GF-D8 (cell line): Measurements from ENCODE around the gene MYO18B.

Source experiments
- DNase-seq: peaks from one replicate; lab custom pipeline; 2025; lab: John Stamatoyannopoulos, UW

Gene MYO18B

DNA sequence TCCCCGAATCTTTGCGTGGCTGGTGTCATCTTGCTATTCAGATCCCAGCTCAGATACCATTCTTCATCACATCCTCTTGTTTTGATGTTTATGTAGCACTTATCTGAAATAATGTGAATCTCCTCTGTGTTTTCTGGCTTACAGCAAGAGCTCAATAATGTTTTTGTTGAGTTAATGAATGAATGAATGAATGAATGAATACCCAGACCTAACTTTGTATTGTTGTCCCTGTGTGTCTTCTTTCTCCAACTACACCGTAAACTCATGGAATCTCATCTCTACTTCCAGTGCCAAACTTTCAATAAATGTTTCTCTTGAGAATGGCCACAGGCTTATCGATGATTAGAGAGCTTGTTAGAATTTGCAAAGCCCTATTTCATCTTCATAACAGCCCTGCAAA is 110.2 kb downstream of the MYO18B start:
- no peak for DNase-seq

DNA sequence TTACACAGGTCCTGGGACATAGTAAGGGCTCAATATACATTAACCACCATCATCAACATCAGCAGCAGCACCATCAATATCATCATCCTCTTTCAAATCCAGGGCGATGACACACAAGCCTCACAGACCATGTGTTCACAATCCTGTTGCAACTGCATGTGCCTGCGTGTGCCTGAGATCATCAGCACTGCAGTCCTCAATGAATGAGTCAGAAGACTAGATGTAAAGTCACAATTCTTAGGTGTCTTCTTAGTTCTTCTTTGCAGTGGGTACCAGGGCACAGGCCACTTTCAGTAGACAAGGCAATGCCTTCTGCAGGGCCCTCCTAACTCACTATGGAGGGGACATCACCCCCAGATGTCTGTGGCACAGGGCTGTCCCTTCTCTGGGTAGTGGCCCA is 111.1 kb downstream of the MYO18B start:
- DNase-seq: no peak

GRCh38 chr22:25853501-25854284 is 111.7 kb downstream of the MYO18B start:
- no peak for DNase-seq

DNA sequence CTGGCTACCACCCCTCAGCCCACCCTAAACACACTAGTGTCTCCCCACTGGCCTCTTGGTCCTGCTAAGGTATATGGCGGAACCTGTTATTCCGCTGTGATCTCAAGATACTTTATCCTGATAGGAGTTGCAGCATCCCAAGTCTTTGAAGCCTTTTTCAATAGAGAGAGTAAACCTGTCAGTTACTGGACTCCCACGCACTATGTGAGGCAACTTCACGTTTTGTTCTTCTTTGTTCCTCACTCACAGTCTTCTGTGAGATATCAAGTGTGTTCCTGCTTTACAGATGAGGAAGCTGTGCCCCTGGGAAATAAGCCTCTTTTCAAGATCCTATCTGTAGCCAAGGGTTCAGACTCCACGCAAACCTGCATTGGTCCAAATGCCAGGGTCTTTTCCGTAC is 127.8 kb downstream of the MYO18B start:
- DNase-seq: no peak

GRCh38 chr22:25874327-25874726 is 132.3 kb downstream of the MYO18B start:
- no peak for DNase-seq

- no peak for DNase-seq
These were observed 133.5 kb downstream of the MYO18B start for GRCh38 chr22:25875461-25875860.

- no peak for DNase-seq
These were observed 134.9 kb downstream of the MYO18B start for GRCh38 chr22:25876871-25877270.

DNA sequence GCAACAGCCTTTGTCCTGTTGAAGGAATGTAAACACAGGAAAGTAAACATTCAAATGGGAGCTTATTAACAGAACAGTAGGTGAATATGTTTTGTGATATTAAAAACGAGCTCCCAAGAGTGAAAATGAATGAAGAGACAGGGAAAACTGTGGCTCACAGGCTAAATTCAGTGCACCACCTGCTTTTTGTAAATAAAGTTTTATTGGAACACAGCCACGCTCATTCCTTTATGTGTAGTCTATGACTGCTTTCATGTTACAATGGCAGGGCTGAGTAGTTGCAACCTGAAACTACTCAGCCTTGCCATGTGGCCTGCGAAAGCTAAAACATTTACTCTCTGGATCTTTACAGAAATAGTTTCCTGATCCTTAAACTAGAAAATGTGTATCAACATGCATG is 136.9 kb downstream of the MYO18B start:
- DNase-seq: no peak

DNA sequence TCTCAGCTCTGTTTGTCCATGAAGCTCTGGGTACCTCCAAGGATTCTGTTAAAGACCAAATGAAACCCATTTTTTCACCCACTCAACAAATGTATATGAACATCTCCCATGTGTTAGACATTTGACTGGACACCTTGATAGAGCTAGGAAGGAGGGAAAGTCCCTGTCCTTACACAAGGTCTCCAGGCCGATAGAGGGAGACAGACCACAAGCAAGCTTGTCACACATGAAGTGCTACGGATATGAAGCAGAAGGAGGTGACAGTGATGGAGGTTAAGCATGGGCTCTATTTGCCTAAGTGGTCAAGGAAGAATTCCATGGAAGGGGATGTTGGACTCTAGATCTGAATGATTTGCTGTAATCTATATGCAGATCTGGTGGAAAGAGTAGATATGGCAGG is 138.5 kb downstream of the MYO18B start:
- DNase-seq: no peak

DNA sequence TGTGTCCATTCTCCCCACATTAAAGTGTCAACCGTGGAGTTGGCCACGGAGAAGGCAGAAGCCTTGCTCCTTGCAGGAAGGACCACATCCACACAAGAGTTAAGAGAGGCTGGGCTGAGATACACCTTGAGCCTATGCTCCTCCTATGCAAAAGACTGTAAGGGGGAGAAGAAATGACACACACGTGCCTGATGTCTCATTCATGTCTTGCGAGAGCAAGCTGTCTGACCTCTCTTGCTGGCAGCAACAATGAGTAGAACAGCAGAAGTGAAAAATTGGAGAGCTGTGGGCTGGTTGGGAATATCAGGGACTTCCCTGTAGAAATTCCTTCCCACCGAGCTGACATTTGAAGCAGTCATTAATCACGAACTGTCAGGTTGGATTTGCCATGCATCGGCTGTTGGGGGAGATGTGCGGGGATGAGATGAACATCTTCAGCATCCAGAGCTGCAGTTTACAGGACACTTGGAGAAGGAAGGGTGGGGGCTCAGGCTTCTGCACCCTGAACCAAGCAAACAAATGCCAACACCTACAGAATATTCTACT is 139.3 kb downstream of the MYO18B start:
- DNase-seq: no peak

- no peak for DNase-seq
These were observed 140.4 kb downstream of the MYO18B start for GRCh38 chr22:25882360-25882759.

GRCh38 chr22:25883482-25884033 is 141.6 kb downstream of the MYO18B start:
- DNase-seq: no peak

- no peak for DNase-seq
These were observed 142.1 kb downstream of the MYO18B start for GRCh38 chr22:25884121-25884520.

- DNase-seq: no peak
These were observed 146.5 kb downstream of the MYO18B start for GRCh38 chr22:25888399-25889054.

DNA sequence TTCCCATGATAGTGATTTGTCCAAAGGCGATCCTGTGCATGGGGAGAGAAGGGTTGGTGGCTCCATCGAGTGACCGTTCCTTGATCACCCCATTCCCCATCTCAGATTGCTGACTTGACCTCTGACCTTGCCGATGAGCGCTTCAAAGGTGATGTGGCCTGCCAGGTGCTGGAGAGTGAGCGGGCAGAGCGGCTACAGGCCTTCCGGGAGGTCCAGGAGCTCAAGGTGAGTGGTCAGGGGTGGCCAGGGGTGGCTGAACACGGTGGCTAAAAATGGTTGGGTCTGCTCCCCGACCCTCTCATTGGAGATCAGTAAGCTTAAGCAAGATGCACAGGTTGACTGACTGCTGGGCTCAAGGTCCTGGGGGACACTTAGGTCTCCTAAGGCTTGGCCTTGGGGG is 148.7 kb downstream of the MYO18B start:
- DNase-seq: no peak

GRCh38 chr22:25892678-25893077 is 150.7 kb downstream of the MYO18B start:
- no peak for DNase-seq

DNA sequence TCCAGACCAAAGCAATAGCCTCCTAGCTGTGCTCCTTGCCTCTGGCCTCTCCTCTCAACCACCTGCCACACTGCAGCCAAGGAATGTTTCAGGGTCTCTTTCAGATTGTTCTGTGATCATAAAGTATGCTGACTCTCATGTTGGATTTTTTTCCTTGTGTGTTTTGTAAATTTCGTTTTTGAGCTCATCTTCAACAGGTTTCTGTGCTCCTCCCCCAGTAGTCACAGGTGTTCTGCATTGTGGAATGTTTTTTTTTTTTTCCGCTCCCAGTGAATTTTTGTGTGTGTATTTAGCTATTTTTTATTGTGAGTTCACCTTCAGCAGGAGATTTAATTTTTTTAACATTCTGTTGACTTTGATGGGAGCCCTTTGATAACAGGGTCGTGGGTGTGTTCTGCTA is 153.7 kb downstream of the MYO18B start:
- DNase-seq: no peak

DNA sequence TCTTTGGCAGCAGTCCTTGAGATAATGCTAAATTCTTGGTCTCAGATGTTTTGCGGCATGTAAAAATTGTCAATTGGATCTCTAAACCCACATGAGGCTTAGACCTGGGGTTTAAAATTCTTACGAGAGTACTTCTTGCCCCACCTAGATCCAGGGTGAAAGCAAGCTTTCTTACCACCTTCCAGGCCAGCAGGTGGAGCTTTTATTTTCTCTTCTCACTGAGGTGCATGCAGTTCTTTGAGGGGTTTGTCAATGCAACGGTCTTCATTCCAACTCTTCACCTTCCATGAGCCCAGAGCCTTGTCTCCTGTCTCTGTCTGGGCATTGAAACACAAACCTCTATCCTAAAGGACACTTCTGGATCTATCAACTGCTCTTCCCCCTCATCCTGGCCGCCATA is 154.1 kb downstream of the MYO18B start:
- no peak for DNase-seq

DNA sequence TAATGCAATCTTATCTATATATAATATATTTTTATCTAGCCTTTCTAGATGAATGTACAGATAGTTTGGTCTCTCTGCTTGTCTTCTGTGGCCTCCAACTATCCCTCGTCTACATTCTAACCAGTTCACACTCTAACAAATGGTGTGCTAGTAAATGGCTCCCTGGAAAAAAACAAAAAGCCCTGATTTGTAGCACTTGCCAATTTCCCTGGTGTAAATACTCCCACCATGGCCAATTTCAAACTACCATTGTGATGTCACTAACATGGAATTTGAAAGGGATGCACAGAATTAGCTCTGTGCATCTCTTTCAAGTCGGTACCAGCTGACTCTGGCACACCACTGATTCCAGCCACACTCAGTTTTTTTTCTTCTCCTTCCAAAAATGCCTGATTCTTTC is 154.6 kb downstream of the MYO18B start:
- no peak for DNase-seq

DNA sequence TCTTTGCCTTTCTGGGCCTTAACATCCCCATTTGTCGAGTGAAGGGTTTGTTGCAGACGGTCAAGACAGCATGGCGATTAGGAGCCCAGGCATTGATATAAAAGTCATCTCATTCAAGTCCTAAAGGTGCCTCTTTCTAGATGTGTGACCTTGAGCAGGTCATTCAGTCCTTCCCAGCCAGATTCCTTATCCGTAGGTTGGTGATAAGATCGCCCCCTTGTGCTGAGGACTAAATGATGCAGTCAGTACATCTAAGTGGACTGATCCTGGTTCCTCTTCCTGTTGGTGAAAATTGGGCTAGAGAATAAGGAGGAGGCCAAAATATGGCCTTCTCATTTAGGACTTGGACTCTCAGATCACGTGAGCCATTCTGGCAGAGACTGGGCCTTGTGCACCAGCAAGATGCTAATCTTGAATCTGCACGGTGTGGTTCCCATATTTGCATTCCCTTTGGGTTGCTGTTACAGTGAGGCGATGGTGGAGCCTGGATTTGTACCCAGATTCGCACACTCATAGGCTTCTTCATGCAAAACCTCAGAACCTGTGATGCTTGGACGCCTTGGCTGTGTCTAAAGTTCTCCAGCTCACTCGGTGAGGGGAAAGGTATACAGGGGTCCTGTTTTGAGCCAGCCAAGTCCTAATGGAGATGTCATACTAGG is 156.8 kb downstream of the MYO18B start:
- DNase-seq: no peak

DNA sequence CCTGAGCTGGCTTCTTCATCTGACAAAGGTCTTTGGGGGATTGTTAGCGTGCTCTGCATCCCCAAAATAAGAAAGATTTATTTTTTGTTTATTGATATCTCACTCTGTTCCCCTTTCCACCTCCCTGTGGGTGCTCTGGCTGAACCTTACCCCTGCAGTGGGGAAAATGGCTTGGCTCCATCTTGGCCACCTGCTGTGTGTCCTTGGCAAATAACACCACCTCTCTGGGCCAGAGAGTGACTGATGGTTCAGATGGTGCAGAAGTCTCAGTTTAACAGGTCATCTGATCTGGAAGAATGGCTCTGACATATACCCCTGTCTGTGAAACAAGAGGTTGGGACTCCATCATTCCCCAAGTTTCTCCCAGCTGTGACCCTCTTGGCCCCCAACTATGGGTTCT is 157.6 kb downstream of the MYO18B start:
- no peak for DNase-seq

- DNase-seq: no peak
These were observed 158.4 kb downstream of the MYO18B start for GRCh38 chr22:25900390-25900789.

GRCh38 chr22:25900880-25901279 is 158.9 kb downstream of the MYO18B start:
- DNase-seq: no peak
